Measurements from ENCODE around the gene CFDP1. TPM values are rescaled to one million over a fixed set of nuclear protein-coding genes. Genes with fewer than 3 reads are reported as not detected.

Gene CFDP1
- total and polyA plus RNA-seq, 2 of the 13 experiments (the other 11 are each of a cell fraction or from before 2014, with no cell fraction given) = 78.6 to 153 TPM

- TF ChIP-seq ZNF597 (CRISPR knock-in tag; IDR thresholded peaks at IDR 0.05) (no peak), ZNF879 (CRISPR knock-in tag; IDR thresholded peaks at IDR 0.05) (no peak), ZNF709 (CRISPR knock-in tag; IDR thresholded peaks at IDR 0.05) (0 out of 2 replicates have a peak, but pooled peaks have one; percentile 11), MEF2D (CRISPR knock-in tag; IDR thresholded peaks at IDR 0.05) (0 out of 2 replicates have a peak, but pooled peaks have one; percentile 13), TARDBP (CRISPR knock-in tag; IDR thresholded peaks at IDR 0.05) (no peak), UBTF (CRISPR knock-in tag; IDR thresholded peaks at IDR 0.05) (peak; percentile 73; the same call in 1 of the 2 replicates), MED13 (CRISPR knock-in tag; IDR thresholded peaks at IDR 0.05) (no peak), MED8 (CRISPR knock-in tag; IDR thresholded peaks at IDR 0.05; ENCODE audit: insufficient replicate concordance) (no peak), TFE3 (CRISPR knock-in tag; IDR thresholded peaks at IDR 0.05) (no peak), HNF1A (IDR thresholded peaks at IDR 0.05; ENCODE audit: low read depth) (no peak), HNF1A (CRISPR knock-in tag; IDR thresholded peaks at IDR 0.05; ENCODE audit: borderline replicate concordance) (no peak), SALL1 (CRISPR knock-in tag; IDR thresholded peaks at IDR 0.05) (no peak), TCF12 (IDR thresholded peaks at IDR 0.05) (no peak), TCF12 (CRISPR knock-in tag; IDR thresholded peaks at IDR 0.05) (no peak; the same call in 1 of the 2 replicates), ZFP90 (CRISPR knock-in tag; IDR thresholded peaks at IDR 0.05; ENCODE audit: borderline replicate concordance) (0 out of 2 replicates have a peak, but pooled peaks have one; percentile 16)
- TF ChIP-seq, protein P1, sequence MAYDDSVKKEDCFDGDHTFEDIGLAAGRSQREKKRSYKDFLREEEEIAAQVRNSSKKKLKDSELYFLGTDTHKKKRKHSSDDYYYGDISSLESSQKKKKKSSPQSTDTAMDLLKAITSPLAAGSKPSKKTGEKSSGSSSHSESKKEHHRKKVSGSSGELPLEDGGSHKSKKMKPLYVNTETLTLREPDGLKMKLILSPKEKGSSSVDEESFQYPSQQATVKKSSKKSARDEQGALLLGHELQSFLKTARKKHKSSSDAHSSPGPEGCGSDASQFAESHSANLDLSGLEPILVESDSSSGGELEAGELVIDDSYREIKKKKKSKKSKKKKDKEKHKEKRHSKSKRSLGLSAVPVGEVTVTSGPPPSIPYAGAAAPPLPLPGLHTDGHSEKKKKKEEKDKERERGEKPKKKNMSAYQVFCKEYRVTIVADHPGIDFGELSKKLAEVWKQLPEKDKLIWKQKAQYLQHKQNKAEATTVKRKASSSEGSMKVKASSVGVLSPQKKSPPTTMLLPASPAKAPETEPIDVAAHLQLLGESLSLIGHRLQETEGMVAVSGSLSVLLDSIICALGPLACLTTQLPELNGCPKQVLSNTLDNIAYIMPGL (CRISPR knock-in tag; IDR thresholded peaks at IDR 0.05; ENCODE audit: borderline replicate concordance in 1 of 2, low read depth in 1 of 2) = no peak
Observed at GRCh38 chr16:75262800-75263127, 170.5 kb downstream of the CFDP1 start (continued).

Measured in HepG2 (cell line).